Measurements from ENCODE around the gene LMTK3. TPM values are rescaled to one million over a fixed set of nuclear protein-coding genes. Genes with fewer than 3 reads are reported as not detected.
A peak's percentile ranks its signal among the peaks of the same experiment; 100 is the strongest.

LMTK3 gene
- total and polyA plus RNA-seq, 2 of the 13 experiments (the other 11 are each of a cell fraction or from before 2014, with no cell fraction given), result 0.18 to 0.29 TPM

DNA sequence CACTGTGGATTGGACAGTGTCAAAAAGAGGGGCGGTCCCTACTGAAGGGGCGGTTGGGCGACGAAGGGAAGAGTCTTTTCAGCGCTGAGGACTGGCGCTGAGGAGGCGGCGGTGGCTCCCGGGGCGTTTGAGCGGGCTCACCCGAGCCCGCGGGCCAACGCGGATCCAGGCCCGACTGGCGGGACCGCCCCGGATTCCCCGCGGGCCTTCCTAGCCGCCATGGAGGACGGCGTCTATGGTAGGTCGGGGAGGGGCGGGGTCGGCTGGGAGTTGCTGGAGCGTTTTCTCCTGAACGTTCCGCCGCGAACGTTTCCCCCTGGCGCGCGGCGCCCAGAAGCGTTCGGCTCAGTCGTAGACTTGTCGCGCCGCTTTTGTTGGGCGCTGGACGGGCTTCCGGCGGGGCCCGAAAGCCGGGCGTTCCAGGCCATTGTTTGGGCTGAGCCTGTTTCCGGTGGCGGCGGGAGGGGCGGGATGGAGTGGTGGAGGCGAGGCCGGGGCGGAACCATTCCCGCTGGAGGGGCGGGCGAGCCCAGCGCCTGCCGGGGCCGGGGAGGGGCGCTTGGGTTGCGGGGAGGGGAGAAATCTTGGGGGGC is 42.2 kb downstream of the LMTK3 start, which contains the start of gene CYTH2 (continued):
- TF ChIP-seq, protein P1, sequence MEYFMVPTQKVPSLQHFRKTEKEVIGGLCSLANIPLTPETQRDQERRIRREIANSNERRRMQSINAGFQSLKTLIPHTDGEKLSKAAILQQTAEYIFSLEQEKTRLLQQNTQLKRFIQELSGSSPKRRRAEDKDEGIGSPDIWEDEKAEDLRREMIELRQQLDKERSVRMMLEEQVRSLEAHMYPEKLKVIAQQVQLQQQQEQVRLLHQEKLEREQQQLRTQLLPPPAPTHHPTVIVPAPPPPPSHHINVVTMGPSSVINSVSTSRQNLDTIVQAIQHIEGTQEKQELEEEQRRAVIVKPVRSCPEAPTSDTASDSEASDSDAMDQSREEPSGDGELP (IDR thresholded peaks at IDR 0.05; ENCODE audit: borderline replicate concordance, low read depth), result no peak
- TF ChIP-seq, protein P2, sequence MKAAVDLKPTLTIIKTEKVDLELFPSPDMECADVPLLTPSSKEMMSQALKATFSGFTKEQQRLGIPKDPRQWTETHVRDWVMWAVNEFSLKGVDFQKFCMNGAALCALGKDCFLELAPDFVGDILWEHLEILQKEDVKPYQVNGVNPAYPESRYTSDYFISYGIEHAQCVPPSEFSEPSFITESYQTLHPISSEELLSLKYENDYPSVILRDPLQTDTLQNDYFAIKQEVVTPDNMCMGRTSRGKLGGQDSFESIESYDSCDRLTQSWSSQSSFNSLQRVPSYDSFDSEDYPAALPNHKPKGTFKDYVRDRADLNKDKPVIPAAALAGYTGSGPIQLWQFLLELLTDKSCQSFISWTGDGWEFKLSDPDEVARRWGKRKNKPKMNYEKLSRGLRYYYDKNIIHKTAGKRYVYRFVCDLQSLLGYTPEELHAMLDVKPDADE (CRISPR knock-in tag; IDR thresholded peaks at IDR 0.05), result no peak
- TF ChIP-seq SNRNP70 (IDR thresholded peaks at IDR 0.05; ENCODE audit: low read depth, low read length) (no peak), SIN3A (IDR thresholded peaks at IDR 0.05; ENCODE audit: borderline replicate concordance, low read depth, low read length) (no peak; the same call in 1 of the 2 replicates), ZSCAN20 (CRISPR knock-in tag; IDR thresholded peaks at IDR 0.05; ENCODE audit: borderline replicate concordance) (0 out of 2 replicates have a peak, but pooled peaks have one; percentile 69), ZBTB1 (CRISPR knock-in tag; IDR thresholded peaks at IDR 0.05; ENCODE audit: borderline replicate concordance) (no peak), CCAR2 (optimal IDR thresholded peaks at IDR 0.05; ENCODE audit: low read depth, low read length) (no peak), ZNF547 (CRISPR knock-in tag; IDR thresholded peaks at IDR 0.05) (peak; percentile 66), RXRB (CRISPR knock-in tag; IDR thresholded peaks at IDR 0.05; ENCODE audit: borderline replicate concordance) (0 out of 2 replicates have a peak, but pooled peaks have one; percentile 27), ZNF326 (CRISPR knock-in tag; IDR thresholded peaks at IDR 0.05; ENCODE audit: borderline replicate concordance) (no peak), FOXA1 (IDR thresholded peaks at IDR 0.05) (no peak), FOXA1 (CRISPR knock-in tag; IDR thresholded peaks at IDR 0.05) (no peak), TCF12 (IDR thresholded peaks at IDR 0.05) (no peak), TCF12 (CRISPR knock-in tag; IDR thresholded peaks at IDR 0.05) (no peak), MYC (CRISPR knock-in tag; IDR thresholded peaks at IDR 0.05; ENCODE audit: borderline replicate concordance) (peak; percentile 16; the same call in 1 of the 2 replicates), GABPA (IDR thresholded peaks at IDR 0.05; ENCODE audit: low read depth, low read length) (peak; percentile 77), GABPA (CRISPR knock-in tag; IDR thresholded peaks at IDR 0.05; ENCODE audit: low read depth) (peak; percentile 89), ZNF644 (CRISPR knock-in tag; IDR thresholded peaks at IDR 0.05; ENCODE audit: low read depth) (no peak)
- TF ChIP-seq, protein P3, sequence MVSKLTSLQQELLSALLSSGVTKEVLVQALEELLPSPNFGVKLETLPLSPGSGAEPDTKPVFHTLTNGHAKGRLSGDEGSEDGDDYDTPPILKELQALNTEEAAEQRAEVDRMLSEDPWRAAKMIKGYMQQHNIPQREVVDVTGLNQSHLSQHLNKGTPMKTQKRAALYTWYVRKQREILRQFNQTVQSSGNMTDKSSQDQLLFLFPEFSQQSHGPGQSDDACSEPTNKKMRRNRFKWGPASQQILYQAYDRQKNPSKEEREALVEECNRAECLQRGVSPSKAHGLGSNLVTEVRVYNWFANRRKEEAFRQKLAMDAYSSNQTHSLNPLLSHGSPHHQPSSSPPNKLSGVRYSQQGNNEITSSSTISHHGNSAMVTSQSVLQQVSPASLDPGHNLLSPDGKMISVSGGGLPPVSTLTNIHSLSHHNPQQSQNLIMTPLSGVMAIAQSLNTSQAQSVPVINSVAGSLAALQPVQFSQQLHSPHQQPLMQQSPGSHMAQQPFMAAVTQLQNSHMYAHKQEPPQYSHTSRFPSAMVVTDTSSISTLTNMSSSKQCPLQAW (CRISPR knock-in tag; IDR thresholded peaks at IDR 0.05), result no peak
- TF ChIP-seq, protein P4, sequence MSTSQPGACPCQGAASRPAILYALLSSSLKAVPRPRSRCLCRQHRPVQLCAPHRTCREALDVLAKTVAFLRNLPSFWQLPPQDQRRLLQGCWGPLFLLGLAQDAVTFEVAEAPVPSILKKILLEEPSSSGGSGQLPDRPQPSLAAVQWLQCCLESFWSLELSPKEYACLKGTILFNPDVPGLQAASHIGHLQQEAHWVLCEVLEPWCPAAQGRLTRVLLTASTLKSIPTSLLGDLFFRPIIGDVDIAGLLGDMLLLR (CRISPR knock-in tag; IDR thresholded peaks at IDR 0.05), result no peak
- TF ChIP-seq, protein P5, sequence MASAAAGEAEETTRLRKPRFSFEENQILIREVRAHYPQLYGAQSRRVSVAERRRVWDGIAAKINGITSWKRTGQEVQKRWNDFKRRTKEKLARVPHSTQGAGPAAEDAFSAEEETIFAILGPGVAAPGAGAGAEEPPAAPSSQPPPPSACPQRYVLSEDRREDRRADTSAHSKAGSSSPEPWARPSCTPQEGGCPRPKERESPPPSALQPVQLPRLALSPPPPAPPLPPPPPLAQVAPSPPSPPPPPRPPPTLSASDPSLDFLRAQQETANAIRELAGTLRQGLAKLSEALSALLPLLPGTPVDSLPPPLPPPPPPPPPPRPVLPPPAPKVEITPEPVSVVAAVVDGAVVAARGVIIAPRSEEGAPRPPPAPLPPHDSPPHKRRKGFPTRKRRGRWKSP (CRISPR knock-in tag; IDR thresholded peaks at IDR 0.05), result peak; percentile 34; the same call in 1 of the 2 replicates

All from HepG2 (cell line).